Amniotic epithelial cell (primary cell): ENCODE results near the gene FCER1A.
"Not testable (repeated sequence)": the region's sequence is repeated elsewhere in the genome, so short reads cannot be mapped to it uniquely, and the experiment has no call there.

ENCODE experiments used
- DNase-seq: peaks from one replicate; pipeline ENCODE4 v3.0.0-alpha.2; 2010; ENCODE audit warnings: low read depth

Gene FCER1A

GRCh38 chr1:159302095-159302494 lies at the start of gene FCER1A:
Gene FCER1A (plus strand): TSS chr1:159302336. CDS start chr1:159302365, 29 bp downstream.
- no peak for DNase-seq

- no peak for DNase-seq
Measured at GRCh38 chr1:159261311-159261710, 40.8 kb upstream of the FCER1A start.

- DNase-seq: peak; percentile 47
Measured at GRCh38 chr1:159261721-159262494, 40.2 kb upstream of the FCER1A start.

GRCh38 chr1:159266832-159267231 lies 35.3 kb upstream of the FCER1A start:
- peak; percentile 65 for DNase-seq

GRCh38 chr1:159274631-159275030 lies 27.5 kb upstream of the FCER1A start:
- DNase-seq: no peak

- no peak for DNase-seq
Measured at GRCh38 chr1:159275891-159276290, 26.2 kb upstream of the FCER1A start.

GRCh38 chr1:159279773-159280172 lies 22.4 kb upstream of the FCER1A start:
- peak; percentile 72 for DNase-seq

GRCh38 chr1:159282118-159282517 lies 20.0 kb upstream of the FCER1A start:
- DNase-seq: peak; percentile 83

GRCh38 chr1:159289060-159289459 lies 13.1 kb upstream of the FCER1A start:
- no peak for DNase-seq

- no peak for DNase-seq
Measured at GRCh38 chr1:159291424-159291823, 10.7 kb upstream of the FCER1A start.

- DNase-seq: no peak
Measured at GRCh38 chr1:159296706-159297375, 5.3 kb upstream of the FCER1A start.

- no peak for DNase-seq
Measured at GRCh38 chr1:159300146-159300545, 2.0 kb upstream of the FCER1A start.

GRCh38 chr1:159307346-159308020 lies 5.3 kb downstream of the FCER1A start:
- DNase-seq: peak; percentile 9

GRCh38 chr1:159311679-159312078 lies 9.5 kb downstream of the FCER1A start:
- no peak for DNase-seq

- DNase-seq: no peak
Measured at GRCh38 chr1:159315381-159315780, 13.2 kb downstream of the FCER1A start.

GRCh38 chr1:159318784-159319551 lies 16.8 kb downstream of the FCER1A start:
- DNase-seq: no peak

- no peak for DNase-seq
Measured at GRCh38 chr1:159334797-159335196, 32.7 kb downstream of the FCER1A start.

- DNase-seq: no peak
Measured at GRCh38 chr1:159338018-159338417, 35.9 kb downstream of the FCER1A start.

GRCh38 chr1:159339536-159339935 lies 37.4 kb downstream of the FCER1A start:
- peak; percentile 89 for DNase-seq

GRCh38 chr1:159341736-159342135 lies 39.6 kb downstream of the FCER1A start:
- DNase-seq: peak; percentile 46

- no peak for DNase-seq
Measured at GRCh38 chr1:159342761-159343425, 40.8 kb downstream of the FCER1A start.

GRCh38 chr1:159349374-159349773 lies 47.2 kb downstream of the FCER1A start:
- DNase-seq: not testable (repeated sequence)
